T47D (cell line): Measurements from ENCODE around the gene GRID2.

ENCODE experiments used
- DNase-seq, 2 experiments: peaks; one replicate each; pipeline versions ENCODE4 v3.0.0 to v3.0.0-alpha.2; 2011 to 2012; ENCODE audit warnings: low read depth in 1 of 2, low spot score in 1 of 2
- JUND ChIP-seq: IDR thresholded peaks from 2 replicates; pipeline ENCODE4 v1.6.1; 2012; ENCODE audit warnings: low read depth
- in situ Hi-C: cut with HindIII; loops from 2 replicates; pipeline ENCODE4 v1.10.0; 2016; ENCODE audit warnings: low sequenced_read_pairs, low pct_unique_long_range_greater_than_20kb

The GRID2 gene

GRCh38 chr4:93203708-93204107 is 899.9 kb downstream of the GRID2 start:
- in situ Hi-C loops = no loop called here
- peak in 1 of 2 experiments; percentile 51 for DNase-seq
- no peak for TF ChIP-seq JUND

GRCh38 chr4:93212250-93212649 is 908.5 kb downstream of the GRID2 start:
- in situ Hi-C loops = no loop called here
- no peak for TF ChIP-seq JUND
- DNase-seq = no peak

- no peak for TF ChIP-seq JUND
- in situ Hi-C loops = no loop called here
- DNase-seq = no peak
Measured at GRCh38 chr4:93216646-93217045, 912.9 kb downstream of the GRID2 start.

GRCh38 chr4:93217431-93217830 is 913.7 kb downstream of the GRID2 start:
- no peak for TF ChIP-seq JUND
- in situ Hi-C loops = no loop called here
- no peak for DNase-seq

GRCh38 chr4:93221771-93222170 is 918.0 kb downstream of the GRID2 start:
- DNase-seq = no peak
- TF ChIP-seq JUND = no peak
- in situ Hi-C loops = no loop called here

- no peak for DNase-seq
- in situ Hi-C loops = no loop called here
- TF ChIP-seq JUND = no peak
Measured at GRCh38 chr4:93228021-93228420, 924.3 kb downstream of the GRID2 start.

- in situ Hi-C loops = no loop called here
- no peak for TF ChIP-seq JUND
- DNase-seq = no peak
Measured at GRCh38 chr4:93232883-93233282, 929.1 kb downstream of the GRID2 start.

- in situ Hi-C loops = no loop called here
- no peak for DNase-seq
- no peak for TF ChIP-seq JUND
Measured at GRCh38 chr4:93237521-93237920, 933.8 kb downstream of the GRID2 start.

GRCh38 chr4:93243262-93243661 is 939.5 kb downstream of the GRID2 start:
- no peak for DNase-seq
- no peak for TF ChIP-seq JUND
- in situ Hi-C loops = no loop called here

GRCh38 chr4:93261207-93261606 is 957.4 kb downstream of the GRID2 start:
- in situ Hi-C loops = no loop called here
- no peak for DNase-seq
- no peak for TF ChIP-seq JUND

GRCh38 chr4:93263166-93263565 is 959.4 kb downstream of the GRID2 start:
- DNase-seq = no peak
- in situ Hi-C loops = no loop called here
- TF ChIP-seq JUND = no peak

- in situ Hi-C loops = no loop called here
- no peak for DNase-seq
- no peak for TF ChIP-seq JUND
Measured at GRCh38 chr4:93267747-93268146, 964.0 kb downstream of the GRID2 start.

- in situ Hi-C loops = no loop called here
- DNase-seq = no peak
- no peak for TF ChIP-seq JUND
Measured at GRCh38 chr4:93285346-93285745, 981.6 kb downstream of the GRID2 start.

GRCh38 chr4:93289241-93289640 is 985.5 kb downstream of the GRID2 start:
- in situ Hi-C loops = no loop called here
- TF ChIP-seq JUND = no peak
- no peak for DNase-seq
